B cell (primary cell): ENCODE data around the gene EFCAB13. TPM values are rescaled to one million over a fixed set of nuclear protein-coding genes. Genes with fewer than 3 reads are reported as not detected.

Source experiments
- ATAC-seq: fragments of 200-7000 bp; cut with Tn5 transposase; one replicate; pipeline ENCODE4 v1.10.0; 2021; ENCODE audit warnings: low read depth, mild to moderate bottlenecking, moderate number of reproducible peaks, moderate library complexity
- CTCF ChIA-PET: fragments of 350-600 bp; sonication (Branson Sonifier 250); formaldehyde crosslinking; loops from one replicate; lab custom pipeline; 2021; ENCODE audit warnings: antibody characterized with exemption, inconsistent platforms; lab: Charles Lee
- POLR2A ChIA-PET: fragments of 350-600 bp; sonication (Branson Sonifier 250); formaldehyde crosslinking; loops from one replicate; lab custom pipeline; 2021; ENCODE audit warnings: antibody characterized with exemption; lab: Charles Lee
- DNase-seq: peaks from one replicate; pipeline ENCODE4 v3.0.0; 2013
- H2AFZ ChIP-seq: 2 replicates; pipeline ENCODE4 v1.6.1; 2012; ENCODE audit warnings: mild to moderate bottlenecking, low read depth, low read length; ENCODE audit not compliant: insufficient read depth, poor library complexity, severe bottlenecking
- H3K27ac ChIP-seq, 2 donors: 1 replicate in 1 of 2; 2 replicates in 1 of 2; pipeline ENCODE4 v1.5.1; 2012 to 2013; ENCODE audit warnings: low read length in 2 of 2, mild to moderate bottlenecking in 2 of 2, moderate library complexity in 1 of 2
- H3K27me3 ChIP-seq, 4 experiments: fragments of 200-600 bp in 1 of 4; sonication (generic) in 1 of 4; replicated peaks in 1 of 4; 1 replicate in 2 of 4; 2 replicates in 2 of 4; pipeline versions ENCODE4 v1.6.1 to v1.7.0; 2013 to 2016; ENCODE audit warnings: low read length in 3 of 4, mild to moderate bottlenecking in 2 of 4, mixed read lengths in 1 of 4, moderate library complexity in 1 of 4; ENCODE audit not compliant: insufficient read depth in 4 of 4, control insufficient read depth in 3 of 4; ENCODE audit errors: control extremely low read depth in 1 of 4
- H3K36me3 ChIP-seq, 2 experiments: replicated peaks in 1 of 2; 1 replicate in 1 of 2; 2 replicates in 1 of 2; pipeline versions ENCODE4 v1.6.1 to v1.7.1; 2013; ENCODE audit warnings: low read length in 1 of 2; ENCODE audit not compliant: insufficient read depth in 2 of 2, control insufficient read depth in 1 of 2; ENCODE audit errors: control extremely low read depth in 1 of 2, extremely low read depth in 1 of 2
- H3K4me1 ChIP-seq, 2 donors: fragments of 200-600 bp in 1 of 2; sonication (generic) in 1 of 2; 1 replicate in 1 of 2; 2 replicates in 1 of 2; pipeline versions ENCODE4 v1.5.1 to v1.6.1; 2013 to 2017; ENCODE audit warnings: low read length in 2 of 2; ENCODE audit not compliant: control insufficient read depth in 2 of 2, insufficient read depth in 2 of 2
- H3K4me2 ChIP-seq: replicated peaks from 2 replicates; pipeline ENCODE3; 2012; ENCODE audit warnings: mild to moderate bottlenecking, low read depth, low read length; ENCODE audit not compliant: poor library complexity, severe bottlenecking
- H3K4me3 ChIP-seq, 5 experiments: fragments of 200-600 bp in 1 of 5; sonication (generic) in 1 of 5; 1 replicate in 3 of 5; 2 replicates in 2 of 5; pipeline versions ENCODE4 v1.5.1 to v1.7.0; 2011 to 2016; ENCODE audit warnings: low read length in 4 of 5, mild to moderate bottlenecking in 4 of 5, low read depth in 2 of 5, control low read depth in 1 of 5, moderate library complexity in 1 of 5; ENCODE audit not compliant: insufficient read depth in 1 of 5; ENCODE audit errors: control extremely low read depth in 1 of 5, extremely low read depth in 1 of 5
- H3K79me2 ChIP-seq: fragments of 200-600 bp; sonication (generic); one replicate; pipeline ENCODE4 v1.6.0; 2016; ENCODE audit warnings: low read length; ENCODE audit not compliant: control insufficient read depth, insufficient read depth
- H3K9ac ChIP-seq: fragments of 200-600 bp; sonication (generic); 2 replicates; pipeline ENCODE4 v1.6.1; 2017; ENCODE audit warnings: mild to moderate bottlenecking, low read length, moderate library complexity
- H3K9me3 ChIP-seq, 3 donors: one replicate each; pipeline versions ENCODE4 v1.6.1 to v1.7.1; 2013; ENCODE audit warnings: low read length in 2 of 3; ENCODE audit not compliant: control insufficient read depth in 2 of 3, insufficient read depth in 1 of 3; ENCODE audit errors: control extremely low read depth in 1 of 3
- H4K20me1 ChIP-seq: 2 replicates; pipeline ENCODE4 v1.6.0; 2012; ENCODE audit warnings: mild to moderate bottlenecking, low read length; ENCODE audit not compliant: insufficient read depth, control insufficient read depth, poor library complexity, severe bottlenecking
- H3K27ac Mint-ChIP-seq: one replicate; pipeline ENCODE4 v1.8.0; 2021; ENCODE audit warnings: mixed read lengths
- H3K27me3 Mint-ChIP-seq: one replicate; pipeline ENCODE4 v1.8.0; 2021; ENCODE audit warnings: mixed read lengths
- H3K4me1 Mint-ChIP-seq: one replicate; pipeline ENCODE4 v1.8.0; 2021; ENCODE audit warnings: mixed read lengths
- H3K4me3 Mint-ChIP-seq: one replicate; pipeline ENCODE4 v1.8.0; 2021; ENCODE audit warnings: mixed read lengths
- H3K9me3 Mint-ChIP-seq: one replicate; pipeline ENCODE4 v1.8.0; 2022; ENCODE audit warnings: mixed read lengths; ENCODE audit not compliant: insufficient read depth
- CTCF ChIP-seq: fragments of 200-600 bp; IDR thresholded peaks from one replicate; pipeline ENCODE4 v1.8.0; 2022; ENCODE audit warnings: antibody characterized with exemption, mild to moderate bottlenecking
- EZH2 ChIP-seq: IDR thresholded peaks from 2 replicates; pipeline ENCODE4 v1.6.1; 2012; ENCODE audit warnings: borderline replicate concordance, low read depth, mild to moderate bottlenecking, moderate library complexity, low read length; ENCODE audit not compliant: insufficient read depth, poor library complexity, severe bottlenecking
- WGBS: methylation state at CpG from one replicate; pipeline ENCODE4 v1.1.5; 2013; ENCODE audit warnings: missing lambda C conversion rate; ENCODE audit not compliant: insufficient coverage; 5-methylcytosine and 5-hydroxymethylcytosine counted together
- intact Hi-C: fragments of 100-400 bp; cut with micrococcal nuclease; formaldehyde crosslinking; loops from one replicate; pipeline ENCODE4 v1.10.0; 2022
- polyA plus RNA-seq: library from polyadenylated mRNA; depleted of rRNA; stranded (reverse); fragments of >200 nt; gene quantifications from 2 replicates; pipeline ENCODE4 v1.2.3, GENCODE V29; 2012
- total RNA-seq, 2 donors: library from RNA; stranded (reverse); fragments of 120-200 nt in 1 of 2; gene quantifications; 1 replicate in 1 of 2; 2 replicates in 1 of 2; pipeline versions ENCODE4 v1.2.3 to v1.2.4, GENCODE V29; 2013 to 2022

EFCAB13 gene
- total and polyA plus RNA-seq, 2 donors (not counting 1 experiment from before 2014, with no cell fraction given), result 5.4 to 86.5 TPM

GRCh38 chr17:47287068-47287467 is 36.7 kb upstream of the EFCAB13 start:
- no peaks in the 10 kb centered on the region for H3K36me3 ChIP-seq
- ATAC-seq (no peak), DNase-seq (no peak)
- no peaks in the 10 kb centered on the region for H3K27me3 Mint-ChIP-seq
- H3K4me1 ChIP-seq, result peaks cover 26 to 29% of the 10 kb centered on the region in 2 donors
- H3K4me1 Mint-ChIP-seq, result peaks cover 38% of the 10 kb centered on the region
- H3K9me3 Mint-ChIP-seq, result no peaks in the 10 kb centered on the region
- peak overlapping the region; percentile 89 for H3K27ac Mint-ChIP-seq
- no peaks in the 10 kb centered on the region for H3K27me3 ChIP-seq
- peak overlapping the region; percentile 27 to 68 for H3K27ac ChIP-seq
- TF ChIP-seq CTCF (no peak), EZH2 (no peak)
- peak overlapping the region; percentile 29 for H2AFZ ChIP-seq
- H3K9me3 ChIP-seq, result no peaks in the 10 kb centered on the region
- 80% methylated on average over 1 of the region's 4 CpGs for WGBS
- no peak overlapping the region for H3K4me3 ChIP-seq
- no peaks in the 10 kb centered on the region for H4K20me1 ChIP-seq
- intact Hi-C loops, result no loop called here
- peak overlapping the region; percentile 72 for H3K4me3 Mint-ChIP-seq
- ChIA-PET CTCF (interaction anchor here (0.9 to 5.1 kb wide), 5 partner anchors 19 to 37 kb away, joined by 3 to 25 read pairs (median 4); partner anchors contain the start of gene ITGB3), POLR2A (interaction anchor here (3.3 kb wide), 1 partner anchor 37 kb away, joined by 15 read pairs; the partner anchor contains the start of gene EFCAB13)
- H3K79me2 ChIP-seq, result no peaks in the 10 kb centered on the region
- peak overlapping the region; percentile 1 for H3K9ac ChIP-seq
- peak overlapping the region; percentile 39 for H3K4me2 ChIP-seq

DNA sequence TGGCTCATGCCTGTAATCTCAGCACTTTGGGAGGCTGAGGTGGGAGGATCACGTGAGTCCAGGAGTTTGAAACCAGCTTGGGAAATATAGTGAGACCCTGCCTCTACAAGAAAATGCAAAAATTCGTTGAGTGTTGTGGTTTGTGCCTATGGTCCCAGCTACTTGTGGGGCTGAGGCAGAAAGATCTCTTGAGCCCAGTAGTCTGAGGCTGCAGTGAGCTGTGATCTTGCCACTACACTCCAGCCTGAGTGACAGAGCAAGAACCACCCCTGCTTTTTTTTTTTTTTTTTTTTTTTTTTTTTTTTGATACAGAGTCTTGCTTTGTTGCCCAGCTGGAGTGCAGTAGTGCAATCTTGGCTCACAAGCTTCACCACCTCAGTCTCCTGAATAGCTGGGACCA is 36.1 kb upstream of the EFCAB13 start:
- H3K4me3 ChIP-seq, result no peak overlapping the region
- no peak overlapping the region for H3K27ac Mint-ChIP-seq
- no peak overlapping the region for H3K27ac ChIP-seq
- peaks cover 35% of the 10 kb centered on the region for H3K4me1 Mint-ChIP-seq
- ChIA-PET CTCF (interaction anchor here (0.9 to 5.1 kb wide), 4 partner anchors 18 to 34 kb away, joined by 3 to 25 read pairs (median 5); partner anchors contain the start of gene ITGB3), POLR2A (interaction anchor here (3.3 kb wide), 1 partner anchor 36 kb away, joined by 15 read pairs; the partner anchor contains the start of gene EFCAB13)
- WGBS, result 71% methylated on average over 2 of the region's 2 CpGs
- H3K27me3 ChIP-seq, result no peaks in the 10 kb centered on the region
- H3K36me3 ChIP-seq, result no peaks in the 10 kb centered on the region
- peak overlapping the region; percentile 39 for H3K4me2 ChIP-seq
- ATAC-seq (no peak), DNase-seq (no peak)
- TF ChIP-seq EZH2 (no peak), CTCF (no peak)
- no peak overlapping the region for H3K9ac ChIP-seq
- H2AFZ ChIP-seq, result no peak overlapping the region
- no peaks in the 10 kb centered on the region for H4K20me1 ChIP-seq
- intact Hi-C loops, result no loop called here
- no peaks in the 10 kb centered on the region for H3K79me2 ChIP-seq
- peaks cover 26 to 29% of the 10 kb centered on the region in 2 donors for H3K4me1 ChIP-seq
- H3K9me3 ChIP-seq, result no peaks in the 10 kb centered on the region
- no peak overlapping the region for H3K4me3 Mint-ChIP-seq
- H3K27me3 Mint-ChIP-seq, result no peaks in the 10 kb centered on the region
- H3K9me3 Mint-ChIP-seq, result no peaks in the 10 kb centered on the region
